Urinary bladder (tissue), 4 donors: ENCODE results near the gene CRHBP. TPM values are rescaled to one million over a fixed set of nuclear protein-coding genes. Genes with fewer than 3 reads are reported as not detected.

Source experiments
- DNase-seq: peaks from one replicate; pipeline ENCODE4 v3.0.0-alpha.2; 2015; ENCODE audit errors: extremely low spot score
- H3K27ac ChIP-seq: one replicate; pipeline ENCODE4 v1.5.1; 2013; ENCODE audit warnings: low read depth, mild to moderate bottlenecking, moderate library complexity
- H3K36me3 ChIP-seq: one replicate; pipeline ENCODE4 v1.6.1; 2013; ENCODE audit warnings: mild to moderate bottlenecking, moderate library complexity; ENCODE audit not compliant: insufficient read depth
- H3K4me1 ChIP-seq: one replicate; pipeline ENCODE4 v1.6.1; 2013; ENCODE audit warnings: mild to moderate bottlenecking, moderate library complexity; ENCODE audit not compliant: insufficient read depth
- H3K4me3 ChIP-seq: one replicate; pipeline ENCODE4 v1.5.1; 2013; ENCODE audit warnings: low read depth, low read length
- WGBS: extraction: QIAGEN DNeasy Blood & Tissue Kit; methylation state at CpG from one replicate; pipeline ENCODE4 v1.1.7; 2013; 5-methylcytosine and 5-hydroxymethylcytosine counted together
- polyA plus RNA-seq: library from polyadenylated mRNA; stranded (reverse); fragments of 200-250 nt; gene quantifications from one replicate; pipeline ENCODE4 v1.2.3, GENCODE V29; 2013
- small RNA-seq: library from RNA; depleted of rRNA; stranded (forward); fragments of <200 nt; gene quantifications from one replicate; pipeline ENCODE3, GENCODE V24; 2014
- total RNA-seq: library from RNA; depleted of rRNA; stranded (reverse); fragments of >200 nt; gene quantifications from one replicate; pipeline ENCODE4 v1.2.3, GENCODE V29; 2014
- donor health status: healthy with polysubstance abuse.
- donor health status: healthy.

The CRHBP gene
- total and polyA plus RNA-seq, 2 donors = 0.94 to 1.4 TPM

GRCh38 chr5:77012601-77013000, 59.8 kb downstream of the CRHBP start:
- Histone ChIP-seq H3K4me3 (no peak overlapping the region), H3K4me1 (no peaks in the 10 kb centered on the region), H3K36me3 (no peaks in the 10 kb centered on the region), H3K27ac (no peak overlapping the region)
- no peak for DNase-seq
- 84% methylated on average over 2 of the region's 2 CpGs for WGBS

- H3K27ac ChIP-seq = no peak overlapping the region
- H3K36me3 ChIP-seq = no peaks in the 10 kb centered on the region
- H3K4me3 ChIP-seq = no peak overlapping the region
- no peaks in the 10 kb centered on the region for H3K4me1 ChIP-seq
- 32% methylated on average over 3 of the region's 3 CpGs for WGBS
- no peak for DNase-seq
Observed at GRCh38 chr5:77015938-77016569, 63.2 kb downstream of the CRHBP start.

DNA sequence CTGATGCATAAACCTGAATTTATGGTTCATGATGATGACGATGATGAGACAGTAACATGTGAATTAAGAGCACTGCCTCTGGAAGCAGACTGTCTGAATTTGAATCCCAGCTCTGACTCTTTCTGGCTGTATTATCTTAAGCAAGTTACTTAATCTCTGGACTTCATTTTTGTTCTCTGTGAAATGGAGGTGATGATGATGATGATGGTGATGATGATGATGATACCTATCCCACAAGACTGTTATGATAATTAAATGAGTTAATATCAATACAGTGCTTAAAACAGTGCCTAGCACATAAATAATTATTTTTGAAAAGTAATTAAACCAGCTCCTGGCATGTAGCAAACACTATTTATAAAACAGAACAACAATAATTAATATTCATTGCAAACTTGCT, 64.1 kb downstream of the CRHBP start:
- Histone ChIP-seq H3K27ac (no peak overlapping the region), H3K4me3 (no peak overlapping the region), H3K4me1 (no peaks in the 10 kb centered on the region), H3K36me3 (no peaks in the 10 kb centered on the region)
- 84% methylated on average over 1 of the region's 1 CpG for WGBS
- no peak for DNase-seq

DNA sequence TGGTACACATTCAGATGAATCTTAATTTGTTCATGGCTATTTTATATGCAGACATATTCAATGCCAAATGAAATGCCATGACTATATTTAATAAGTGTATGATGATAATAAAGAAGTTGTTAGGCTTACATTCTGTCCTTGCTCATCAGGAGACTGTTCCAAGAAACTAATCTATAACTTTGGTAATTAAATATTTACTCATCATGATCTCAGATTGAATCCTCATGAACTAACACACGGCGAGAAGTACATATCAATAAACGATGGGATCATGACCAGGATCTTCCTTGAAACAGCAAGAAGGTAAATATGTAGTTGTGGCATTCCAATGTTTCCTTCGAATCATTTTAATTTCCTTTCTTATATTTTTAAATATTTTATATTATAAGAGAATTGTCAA, 64.8 kb downstream of the CRHBP start:
- Histone ChIP-seq H3K27ac (no peak overlapping the region), H3K4me1 (no peaks in the 10 kb centered on the region), H3K36me3 (no peaks in the 10 kb centered on the region), H3K4me3 (no peak overlapping the region)
- 66% methylated on average over 4 of the region's 4 CpGs for whole genome bisulfite sequencing
- DNase-seq = no peak

Small RNA genes within 50 kb of the gene (small RNA-seq; reads per million reads assigned to genes)
- not detected for gene RNU6ATAC36P

Other genes starting within 250 kb of the CRHBP start
- 37.9 TPM for gene F2R, start 236.9 kb upstream of the CRHBP start, total RNA-seq
- 15.0 TPM for gene F2R, start 236.9 kb upstream of the CRHBP start, polyA plus RNA-seq
- 8.2 TPM for gene F2RL1, start 134.0 kb upstream of the CRHBP start, total RNA-seq
- gene F2RL1, start 134.0 kb upstream of the CRHBP start, polyA plus RNA-seq = 4.2 TPM
- gene S100Z, start 103.0 kb upstream of the CRHBP start, total RNA-seq = 0.32 TPM
- gene S100Z, start 103.0 kb upstream of the CRHBP start, polyA plus RNA-seq = not detected
- gene AGGF1, start 77.4 kb downstream of the CRHBP start, total RNA-seq = 35.8 TPM
- 12.2 TPM for gene AGGF1, start 77.4 kb downstream of the CRHBP start, polyA plus RNA-seq
- 4.7 TPM for gene ZBED3, start 134.2 kb downstream of the CRHBP start, total RNA-seq
- gene ZBED3, start 134.2 kb downstream of the CRHBP start, polyA plus RNA-seq = 4.8 TPM